HG03354 (cell line): Measurements from ENCODE around the gene VPS26A.
A peak's percentile ranks its signal among the peaks of the same experiment; 100 is the strongest.
"Not testable (repeated sequence)": the region's sequence is repeated elsewhere in the genome, so short reads cannot be mapped to it uniquely, and the experiment has no call there.

Source experiments
- ATAC-seq: cut with Tn5 transposase; IDR thresholded peaks from one replicate; pipeline ENCODE4 v1.9.1; 2021; ENCODE audit warnings: mild to moderate bottlenecking; ENCODE audit not compliant: unreplicated experiment, poor library complexity, severe bottlenecking

VPS26A gene

GRCh38 chr10:69101451-69102095, 22.4 kb upstream of the VPS26A start:
- ATAC-seq, result no peak

GRCh38 chr10:69102440-69102839, 21.5 kb upstream of the VPS26A start:
- ATAC-seq, result no peak

GRCh38 chr10:69103784-69104183, 20.2 kb upstream of the VPS26A start:
- no peak for ATAC-seq

- ATAC-seq, result no peak
These were observed 18.8 kb upstream of the VPS26A start for GRCh38 chr10:69104994-69105790.

GRCh38 chr10:69107176-69107490, 16.8 kb upstream of the VPS26A start:
- ATAC-seq, result no peak

- ATAC-seq, result no peak
These were observed 16.3 kb upstream of the VPS26A start for GRCh38 chr10:69107699-69108098.

GRCh38 chr10:69119896-69120295, 4.1 kb upstream of the VPS26A start:
- no peak for ATAC-seq

- peak; percentile 30 for ATAC-seq
These were observed 652 bp upstream of the VPS26A start for GRCh38 chr10:69123306-69123746.

GRCh38 chr10:69124563-69125268, 738 bp downstream of the VPS26A start:
- ATAC-seq, result peak; percentile 30

GRCh38 chr10:69125554-69125953, 1.6 kb downstream of the VPS26A start:
- ATAC-seq, result no peak

- ATAC-seq, result no peak
These were observed 6.3 kb downstream of the VPS26A start for GRCh38 chr10:69130251-69130650.

- ATAC-seq, result no peak
These were observed 16.0 kb downstream of the VPS26A start for GRCh38 chr10:69139961-69140360.

GRCh38 chr10:69141304-69141703, 17.3 kb downstream of the VPS26A start:
- ATAC-seq, result no peak

GRCh38 chr10:69142074-69142473, 18.1 kb downstream of the VPS26A start:
- not testable (repeated sequence) for ATAC-seq

GRCh38 chr10:69142983-69143382, 19.0 kb downstream of the VPS26A start:
- ATAC-seq, result no peak

- no peak for ATAC-seq
These were observed 21.4 kb downstream of the VPS26A start for GRCh38 chr10:69145329-69145728.

- no peak for ATAC-seq
These were observed 21.9 kb downstream of the VPS26A start for GRCh38 chr10:69145864-69146263.

GRCh38 chr10:69146759-69147158, 22.8 kb downstream of the VPS26A start:
- no peak for ATAC-seq

GRCh38 chr10:69151984-69152383, 28.0 kb downstream of the VPS26A start:
- no peak for ATAC-seq

- no peak for ATAC-seq
These were observed 29.2 kb downstream of the VPS26A start for GRCh38 chr10:69153227-69153626.

GRCh38 chr10:69160809-69161241, 36.8 kb downstream of the VPS26A start:
- no peak for ATAC-seq
